CD4-positive, alpha-beta T cell treated with Interferon alpha-2 for 1 hour (primary cell): ENCODE data around the gene RPS6KA1.

Source experiments
- DNase-seq, 2 donors: peaks; one replicate each; pipeline ENCODE4 v3.0.0-alpha.2; 2020 to 2022

The RPS6KA1 gene

GRCh38 chr1:26533951-26534509 is 4.5 kb downstream of the RPS6KA1 start:
- DNase-seq: no peak

- DNase-seq: peak in 1 of 2 donors; percentile 25
Measured at GRCh38 chr1:26535201-26535600, 5.6 kb downstream of the RPS6KA1 start.

DNA sequence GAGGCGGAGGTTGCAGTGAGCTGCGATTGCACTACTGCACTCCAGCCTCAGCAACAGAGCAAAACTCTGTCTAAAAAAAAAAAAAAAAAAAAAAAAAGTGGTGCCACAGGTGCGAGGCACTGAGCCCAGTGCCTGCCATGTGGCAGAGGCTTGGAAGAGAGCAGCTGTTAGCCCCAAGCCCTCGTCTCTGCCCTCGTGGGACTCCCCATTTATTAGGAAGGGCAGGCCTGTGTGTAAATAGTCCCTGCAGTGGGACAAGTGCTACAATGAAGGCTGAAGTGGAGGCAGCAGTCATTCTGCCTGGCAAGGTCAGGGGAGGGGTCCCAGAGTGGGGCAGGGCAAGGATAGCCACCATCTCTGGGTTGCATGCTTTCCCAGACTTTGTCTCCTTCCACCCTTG is 6.5 kb downstream of the RPS6KA1 start:
- DNase-seq: no peak

DNA sequence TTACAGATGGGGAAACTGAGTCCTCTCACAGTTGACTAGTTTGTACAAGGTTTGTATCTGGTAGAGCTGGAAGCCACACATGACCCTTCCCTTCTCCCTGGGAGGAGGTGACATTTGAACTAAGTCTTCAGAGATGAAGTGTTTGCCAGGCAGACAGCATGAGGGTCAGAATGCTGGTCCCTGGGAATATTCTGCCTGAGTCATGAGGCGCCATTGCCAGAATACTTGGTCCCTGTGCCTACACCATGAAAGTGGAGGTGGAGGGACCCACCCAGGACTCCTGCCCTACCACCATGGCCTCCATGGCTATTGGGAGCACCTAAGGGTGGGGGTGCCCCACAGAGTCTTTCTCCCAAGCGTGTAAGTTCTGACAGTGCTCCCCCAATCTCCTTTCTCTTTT is 7.0 kb downstream of the RPS6KA1 start:
- DNase-seq: no peak

DNA sequence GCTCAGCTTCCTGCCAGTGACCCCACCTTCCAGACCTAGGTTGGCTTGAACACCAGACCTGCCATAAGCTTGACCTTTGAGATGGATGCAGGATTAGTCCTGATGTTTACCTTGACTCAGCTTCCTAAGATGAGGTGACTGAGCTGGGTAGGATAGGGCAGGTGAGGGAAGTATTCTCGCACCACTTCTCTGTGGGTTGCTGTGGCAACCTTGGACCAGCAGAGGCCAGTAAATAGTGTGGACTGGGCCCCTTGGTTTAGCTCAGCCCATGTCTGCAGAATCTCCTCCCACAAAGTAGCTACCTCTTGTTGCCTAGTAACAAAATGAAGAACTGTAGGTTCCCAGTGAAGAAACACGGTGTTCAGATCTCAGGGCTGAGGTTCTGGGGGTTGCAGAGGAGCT is 8.4 kb downstream of the RPS6KA1 start:
- peak; percentile 47 to 68 for DNase-seq

GRCh38 chr1:26538480-26539412 is 9.2 kb downstream of the RPS6KA1 start:
- DNase-seq: peak; percentile 44 to 62

GRCh38 chr1:26539722-26540121 is 10.2 kb downstream of the RPS6KA1 start:
- DNase-seq: no peak

- no peak for DNase-seq
Measured at GRCh38 chr1:26540351-26540750, 10.8 kb downstream of the RPS6KA1 start.

DNA sequence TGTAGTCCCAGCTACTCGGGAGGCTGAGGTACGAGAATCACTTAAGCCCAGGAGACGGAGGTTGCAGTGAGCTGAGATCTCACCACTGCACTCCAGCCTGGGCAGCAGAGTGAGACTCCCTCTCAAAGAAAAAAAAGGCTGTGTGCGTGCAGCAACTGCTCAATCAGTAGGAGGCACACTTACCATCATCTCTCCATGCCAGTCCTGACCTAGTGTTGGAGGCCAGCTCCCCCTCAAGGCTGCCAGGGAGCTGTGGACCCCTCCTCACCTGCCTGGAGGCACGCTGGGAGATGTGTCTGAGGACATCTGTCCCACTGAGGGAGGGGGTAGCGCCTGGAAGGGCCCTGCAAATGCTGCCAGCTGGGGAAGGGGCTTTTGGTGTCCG is 11.9 kb downstream of the RPS6KA1 start:
- DNase-seq: no peak

- peak; percentile 82 to 91 for DNase-seq
Measured at GRCh38 chr1:26541816-26542711, 12.5 kb downstream of the RPS6KA1 start.

DNA sequence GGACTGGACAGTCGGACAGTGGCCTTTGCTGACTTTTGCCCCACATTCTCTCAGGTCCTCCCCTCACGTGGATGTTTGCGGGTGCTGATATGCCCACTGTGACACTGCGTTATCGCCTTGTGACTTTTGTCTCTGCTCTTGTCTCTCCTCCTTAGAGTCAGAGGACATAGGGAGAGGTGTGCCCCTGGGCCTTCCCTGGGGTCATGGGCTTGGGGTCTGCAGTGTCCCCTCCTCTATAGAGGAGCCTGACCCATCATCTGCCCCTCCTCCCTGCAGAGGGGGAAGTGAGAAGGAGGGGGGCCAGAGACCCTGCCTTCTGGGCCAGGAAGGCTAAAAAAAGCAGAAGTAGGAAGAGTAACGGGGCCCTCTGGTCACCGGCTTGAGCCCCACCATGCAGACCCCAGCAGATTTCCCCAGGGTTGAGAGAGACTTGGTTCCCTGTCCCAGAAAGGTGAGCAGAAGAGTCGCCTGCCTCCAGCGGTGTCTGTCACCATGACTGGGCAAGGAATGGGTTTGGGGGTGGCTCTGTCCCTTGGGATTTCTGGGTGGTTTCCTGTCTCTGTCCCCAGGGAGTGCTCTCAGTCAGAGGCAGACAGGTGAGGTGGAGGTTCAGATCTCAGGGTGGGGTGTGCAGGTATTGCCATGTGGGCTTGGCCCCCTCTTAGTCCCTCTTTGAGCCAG is 13.3 kb downstream of the RPS6KA1 start:
- DNase-seq: peak in 1 of 2 donors; percentile 55

GRCh38 chr1:26543462-26543861 is 13.9 kb downstream of the RPS6KA1 start:
- no peak for DNase-seq

DNA sequence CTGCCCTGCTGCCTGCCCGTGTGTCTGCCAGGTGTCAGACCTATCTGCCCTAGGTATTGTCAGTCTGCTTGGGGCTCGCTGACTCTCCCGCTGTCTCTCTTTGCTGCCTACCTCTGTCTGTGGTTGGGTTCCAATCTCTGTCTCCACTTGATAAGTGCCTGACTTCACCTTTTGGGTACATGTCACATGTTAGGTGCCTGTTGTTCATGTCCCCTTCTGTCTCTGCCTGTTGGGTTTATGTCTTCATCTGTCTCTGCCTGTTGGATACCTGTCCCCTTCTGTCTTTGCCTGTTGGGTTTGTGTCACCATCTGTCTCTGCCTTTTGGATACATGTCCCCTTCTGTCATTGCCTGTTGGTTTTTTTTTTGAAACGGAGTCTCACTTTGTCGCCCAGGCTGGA is 14.6 kb downstream of the RPS6KA1 start:
- DNase-seq: no peak

GRCh38 chr1:26545969-26546323 is 16.4 kb downstream of the RPS6KA1 start:
- no peak for DNase-seq

DNA sequence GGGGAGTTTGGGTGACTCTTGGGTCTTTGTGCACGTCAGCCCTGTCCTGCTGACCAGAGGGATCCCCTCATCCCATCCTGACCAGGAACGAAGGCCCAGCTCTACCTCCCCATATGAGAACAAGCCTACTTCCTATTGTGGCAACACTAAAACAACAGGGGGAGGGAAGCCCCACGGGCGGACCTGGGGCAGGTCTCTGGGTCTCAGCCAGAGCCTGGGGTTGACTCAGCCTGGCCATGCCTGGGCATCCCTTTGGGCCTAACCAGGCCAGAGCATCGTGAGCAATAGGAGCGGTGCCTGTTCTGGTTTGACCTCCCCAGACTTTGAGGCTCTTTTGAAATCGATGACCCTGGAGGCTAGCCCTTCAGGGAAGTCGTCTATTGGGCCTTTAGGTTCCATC is 16.8 kb downstream of the RPS6KA1 start:
- no peak for DNase-seq

- DNase-seq: no peak
Measured at GRCh38 chr1:26546819-26547218, 17.3 kb downstream of the RPS6KA1 start.

- DNase-seq: no peak
Measured at GRCh38 chr1:26548841-26549240, 19.3 kb downstream of the RPS6KA1 start.

- DNase-seq: no peak
Measured at GRCh38 chr1:26550946-26551345, 21.4 kb downstream of the RPS6KA1 start.

DNA sequence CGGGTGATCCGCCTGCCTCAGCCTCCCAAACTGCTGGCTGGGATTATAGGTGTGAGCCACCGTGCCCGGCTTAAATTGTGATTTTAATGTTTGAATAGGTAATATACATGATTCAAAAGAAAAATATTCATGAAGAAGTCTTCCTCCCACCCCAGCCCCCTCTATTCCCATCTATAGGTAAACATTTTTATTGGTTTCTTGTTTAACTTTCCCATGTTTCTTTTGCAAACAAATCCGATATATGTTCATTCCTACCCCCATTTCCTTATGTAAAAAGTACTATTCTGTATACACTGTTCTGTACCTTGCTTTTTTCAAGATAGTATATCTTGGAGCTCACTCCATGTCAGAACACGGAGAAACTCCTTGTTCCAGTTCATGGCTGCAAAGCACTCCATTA is 23.2 kb downstream of the RPS6KA1 start:
- DNase-seq: no peak

GRCh38 chr1:26553942-26554682 is 24.6 kb downstream of the RPS6KA1 start:
- peak; percentile 26 to 30 for DNase-seq

DNA sequence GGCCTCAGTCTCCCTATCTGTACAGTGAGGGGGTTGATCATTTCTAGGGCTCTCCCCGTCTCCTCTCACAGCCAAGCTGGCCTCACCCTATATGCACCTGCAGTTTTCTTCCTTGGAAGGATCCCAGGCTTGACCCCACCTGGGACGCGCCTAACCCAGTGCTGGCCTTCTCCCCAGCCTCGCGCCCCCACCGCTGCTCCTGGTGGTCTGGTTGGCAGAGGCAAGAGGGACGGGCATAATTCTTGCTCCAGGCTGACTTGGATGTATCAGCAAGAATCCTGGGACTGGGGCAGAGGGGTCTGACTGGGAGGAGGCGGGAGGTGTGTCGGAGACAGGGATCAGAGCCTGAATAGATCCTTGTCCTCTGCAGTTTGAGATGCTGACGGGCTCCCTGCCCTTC is 25.2 kb downstream of the RPS6KA1 start:
- DNase-seq: no peak

DNA sequence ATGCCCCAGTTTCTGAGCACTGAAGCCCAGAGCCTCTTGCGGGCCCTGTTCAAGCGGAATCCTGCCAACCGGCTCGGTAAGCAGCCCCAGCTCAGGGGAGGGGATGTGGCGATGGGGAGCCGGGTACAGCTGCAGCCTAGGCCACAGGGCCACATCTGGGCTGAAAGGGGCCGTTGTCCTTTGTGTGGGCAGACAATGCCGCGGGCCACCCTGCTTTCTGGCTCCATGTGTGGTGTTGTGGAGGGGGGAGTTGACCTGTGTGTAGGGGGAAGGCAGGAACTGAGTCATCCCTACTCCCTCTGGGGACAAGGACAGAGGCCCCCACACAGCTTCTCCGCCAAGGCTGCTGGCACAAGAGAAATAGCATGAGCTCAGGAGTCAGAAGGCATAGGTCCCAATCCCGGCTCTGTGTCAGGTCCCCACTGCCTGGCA is 26.0 kb downstream of the RPS6KA1 start:
- DNase-seq: no peak
